NK-92 treated with Interleukin-12 subunit alpha and Interleukin-12 subunit beta, amount 100 ng/mL, for 24 hours (cell line): ENCODE measurements around the gene LPCAT3.

Experiments used
- DNase-seq: peaks from one replicate; lab custom pipeline; 2025; lab: John Stamatoyannopoulos, UW

LPCAT3 gene

DNA sequence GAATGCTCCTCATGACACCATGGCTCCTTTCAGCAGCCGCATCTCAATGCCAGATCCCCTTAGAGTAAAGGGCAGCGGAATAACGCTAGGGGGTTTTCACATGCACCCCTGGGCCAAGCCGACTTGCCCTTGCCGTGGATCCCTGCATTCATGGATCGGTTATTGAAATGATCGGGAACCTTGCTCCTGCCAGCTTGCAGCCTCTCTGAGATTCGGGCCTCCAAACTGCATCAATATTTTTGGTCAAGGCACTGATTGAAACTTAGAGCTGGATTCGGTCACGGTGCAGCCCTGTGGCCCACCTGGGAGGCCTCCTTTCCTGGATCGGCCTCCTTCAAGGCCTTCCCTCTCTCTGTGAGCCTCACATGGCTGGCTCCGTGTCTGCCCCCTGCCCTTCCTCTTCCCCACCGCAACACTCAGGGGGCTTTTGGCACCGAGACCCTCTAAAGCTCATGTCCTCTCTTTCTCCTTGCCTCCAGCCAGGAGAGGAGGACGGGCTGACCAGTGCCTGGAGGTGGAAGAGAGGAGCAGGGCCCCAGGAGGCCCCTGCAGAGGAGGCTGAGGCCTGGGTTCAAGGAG, 65.3 kb downstream of the LPCAT3 start:
- DNase-seq, result no peak

DNA sequence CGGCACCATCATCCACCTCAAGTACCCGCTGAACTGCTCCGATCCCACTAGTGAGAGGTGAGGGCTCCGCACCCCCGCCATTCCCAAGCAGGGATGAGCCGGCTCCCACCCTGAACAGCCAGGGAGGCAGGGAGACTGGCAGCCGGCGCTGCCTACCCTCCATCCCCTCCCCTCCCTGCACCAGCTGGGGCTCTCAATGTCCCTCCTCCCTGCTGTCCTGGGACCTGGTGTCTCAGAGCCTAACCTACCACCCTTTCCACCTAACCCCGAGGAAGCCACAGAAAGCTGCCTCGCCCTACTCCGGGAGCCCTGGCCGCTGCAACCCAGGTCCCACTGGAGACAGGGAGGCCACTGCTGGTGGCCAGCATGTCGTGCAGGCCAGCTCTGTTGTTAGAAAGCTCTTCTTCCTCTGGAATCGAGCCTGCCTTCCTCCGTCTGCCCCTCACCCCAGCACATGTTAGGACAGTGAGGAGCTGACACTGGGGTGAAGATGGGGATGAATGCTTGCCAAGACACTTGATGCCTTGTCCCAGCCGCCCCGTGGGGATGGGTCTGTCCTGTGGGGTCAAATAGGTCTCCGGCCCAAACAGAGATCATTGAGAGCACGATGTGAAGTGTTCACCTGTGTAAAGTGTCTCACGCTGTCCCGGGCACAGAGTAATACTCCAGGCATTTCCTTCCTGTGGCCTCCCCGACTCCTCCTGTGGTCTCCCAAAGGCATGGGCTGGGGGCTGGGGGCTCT, 66.0 kb downstream of the LPCAT3 start:
- no peak for DNase-seq

DNA sequence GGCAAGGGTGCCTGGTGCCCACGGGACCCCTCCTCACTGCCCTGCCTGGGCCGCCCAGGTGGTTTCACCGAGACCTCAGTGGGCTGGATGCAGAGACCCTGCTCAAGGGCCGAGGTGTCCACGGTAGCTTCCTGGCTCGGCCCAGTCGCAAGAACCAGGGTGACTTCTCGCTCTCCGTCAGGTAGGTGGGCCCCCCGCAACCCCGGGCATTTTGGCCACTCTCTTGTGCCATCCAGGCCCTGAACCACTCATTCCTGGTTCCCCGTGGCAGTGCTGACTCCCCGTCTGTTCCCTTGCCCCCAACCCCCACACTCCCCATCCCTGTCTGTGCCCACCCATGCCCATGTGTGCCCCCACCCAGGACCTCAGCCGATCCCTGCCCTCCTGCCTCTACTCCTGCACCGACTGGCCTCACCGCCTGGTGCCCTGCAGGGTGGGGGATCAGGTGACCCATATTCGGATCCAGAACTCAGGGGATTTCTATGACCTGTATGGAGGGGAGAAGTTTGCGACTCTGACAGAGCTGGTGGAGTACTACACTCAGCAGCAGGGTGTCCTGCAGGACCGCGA, 66.6 kb downstream of the LPCAT3 start:
- DNase-seq, result no peak

DNA sequence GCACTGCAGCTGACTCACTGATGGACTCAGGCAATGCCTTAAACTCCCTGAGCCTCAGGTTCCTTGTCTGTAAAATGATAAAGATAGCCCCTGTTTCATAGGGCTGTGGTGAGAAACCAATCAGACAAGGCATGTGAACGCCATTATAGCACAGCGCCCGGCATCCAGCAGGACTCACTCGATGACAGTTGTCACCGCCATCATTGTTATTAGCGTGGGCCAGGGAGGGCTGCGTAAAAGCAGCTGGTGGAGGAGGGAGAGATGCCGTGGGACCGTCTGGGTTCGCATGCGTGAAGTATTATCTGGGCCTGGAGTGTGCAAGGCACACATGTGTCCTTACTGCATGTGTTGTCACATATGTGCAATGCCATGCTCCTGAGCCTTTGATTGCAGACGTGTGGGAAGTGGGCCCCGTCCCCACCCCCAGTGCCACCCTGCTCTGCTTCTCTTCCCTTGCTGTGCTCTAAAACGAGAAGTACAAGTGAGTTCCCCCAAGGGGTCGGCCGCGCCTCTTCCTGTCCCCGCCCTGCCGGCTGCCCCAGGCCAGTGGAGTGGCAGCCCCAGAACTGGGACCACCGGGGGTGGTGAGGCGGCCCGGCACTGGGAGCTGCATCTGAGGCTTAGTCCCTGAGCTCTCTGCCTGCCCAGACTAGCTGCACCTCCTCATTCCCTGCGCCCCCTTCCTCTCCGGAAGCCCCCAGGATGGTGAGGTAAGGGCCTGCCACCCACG, 67.3 kb downstream of the LPCAT3 start, which contains the start of gene PTPN6:
TSS of gene PTPN6 (plus strand) at position 546 of the 730 bp plus-strand sequence. CDS start at position 703, 157 bp downstream.
- no peak for DNase-seq

DNA sequence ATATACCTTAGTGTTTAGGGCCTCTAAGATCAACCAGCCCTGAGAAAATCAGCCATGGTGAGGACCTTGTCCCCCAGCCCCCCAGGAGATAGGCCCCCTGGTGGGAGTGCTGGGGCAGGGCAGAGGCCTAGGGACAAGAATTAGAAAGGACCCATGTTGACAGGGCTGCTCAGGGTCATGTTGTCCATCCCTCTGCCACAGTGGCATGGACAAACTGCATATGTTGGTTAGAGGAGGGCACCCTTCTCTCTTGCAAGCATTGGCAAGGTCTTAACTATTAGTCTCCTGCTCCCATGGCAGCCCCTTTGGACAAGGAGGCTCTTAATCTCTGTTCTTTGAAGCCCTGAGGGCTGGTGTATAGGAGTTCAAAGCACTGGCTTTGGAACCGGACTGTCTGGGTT, 67.9 kb downstream of the LPCAT3 start:
- no peak for DNase-seq

DNA sequence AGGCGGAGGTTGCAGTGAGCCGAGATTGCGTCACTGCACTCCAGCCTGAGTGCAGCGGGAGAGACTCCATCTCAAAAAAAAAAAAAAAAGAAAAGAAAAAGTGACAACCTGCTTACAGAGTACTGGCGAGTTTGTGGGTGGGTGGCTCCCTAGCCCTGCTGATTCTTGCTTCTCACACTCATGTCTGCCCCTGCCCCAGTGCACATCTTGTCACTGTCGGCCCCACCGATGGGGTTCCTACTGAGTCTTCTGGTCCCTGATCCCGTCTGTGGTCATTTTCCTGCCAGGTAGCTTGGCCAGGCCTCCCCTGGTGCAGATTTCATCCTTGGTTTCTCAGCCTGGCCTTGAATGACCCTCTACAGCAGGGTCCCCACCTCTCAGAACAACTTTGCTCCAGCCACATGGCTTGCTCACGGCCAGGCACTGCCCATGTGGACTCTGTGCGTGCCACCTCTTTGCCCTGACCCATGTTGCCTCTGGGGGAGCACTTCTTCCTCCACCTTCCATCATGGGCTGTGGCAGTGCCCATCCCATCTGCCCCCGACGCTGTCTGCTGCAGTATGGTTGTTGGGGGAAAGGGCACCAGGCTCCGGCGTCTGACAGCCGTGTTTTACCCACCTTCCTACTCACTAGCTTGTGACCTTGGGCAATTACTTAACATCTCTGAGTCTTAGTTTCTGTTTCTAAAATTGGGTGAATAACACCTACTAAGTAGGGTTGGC, 69.2 kb downstream of the LPCAT3 start:
- DNase-seq, result no peak

DNA sequence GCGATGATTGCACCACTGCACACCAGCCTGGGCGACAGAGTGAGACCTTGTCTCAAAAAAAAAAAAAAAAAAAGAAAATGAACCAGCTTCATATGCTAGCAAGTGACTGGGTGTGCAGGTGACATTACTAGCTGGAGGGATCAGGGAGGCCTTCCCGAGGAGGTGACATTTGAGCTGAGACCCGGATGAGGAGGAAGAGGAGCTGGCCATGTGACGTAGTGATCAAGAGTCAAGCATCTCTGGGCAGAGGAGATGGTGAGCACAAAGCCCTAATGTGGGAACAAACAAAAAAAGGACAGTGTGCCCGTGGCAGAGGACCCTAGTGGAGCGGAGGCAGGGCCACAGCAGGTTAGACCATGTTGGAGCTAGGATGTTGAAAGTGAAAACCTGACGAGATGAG, 70.7 kb downstream of the LPCAT3 start:
- DNase-seq, result no peak

DNA sequence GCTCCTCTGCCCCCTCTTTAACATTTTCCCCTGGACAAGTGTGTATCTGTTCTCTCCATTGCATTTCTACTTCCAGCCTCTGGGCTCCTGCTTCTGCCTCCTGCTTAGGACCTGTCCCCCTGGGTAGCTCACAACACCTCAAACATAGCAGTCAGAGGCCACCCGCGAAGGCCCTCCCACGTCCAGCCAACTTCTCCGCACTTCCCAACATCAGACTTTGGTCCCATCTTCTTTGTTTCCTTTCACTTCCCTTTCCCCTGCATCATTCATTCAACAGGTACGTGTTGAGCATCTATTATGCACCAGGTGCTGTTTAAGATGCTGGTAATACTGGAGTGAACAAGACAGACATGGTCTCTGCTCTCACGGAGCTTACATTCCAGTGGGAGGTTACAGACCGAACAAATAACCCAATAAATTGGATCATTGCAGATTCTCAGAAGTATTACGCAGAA, 71.3 kb downstream of the LPCAT3 start:
- no peak for DNase-seq

DNA sequence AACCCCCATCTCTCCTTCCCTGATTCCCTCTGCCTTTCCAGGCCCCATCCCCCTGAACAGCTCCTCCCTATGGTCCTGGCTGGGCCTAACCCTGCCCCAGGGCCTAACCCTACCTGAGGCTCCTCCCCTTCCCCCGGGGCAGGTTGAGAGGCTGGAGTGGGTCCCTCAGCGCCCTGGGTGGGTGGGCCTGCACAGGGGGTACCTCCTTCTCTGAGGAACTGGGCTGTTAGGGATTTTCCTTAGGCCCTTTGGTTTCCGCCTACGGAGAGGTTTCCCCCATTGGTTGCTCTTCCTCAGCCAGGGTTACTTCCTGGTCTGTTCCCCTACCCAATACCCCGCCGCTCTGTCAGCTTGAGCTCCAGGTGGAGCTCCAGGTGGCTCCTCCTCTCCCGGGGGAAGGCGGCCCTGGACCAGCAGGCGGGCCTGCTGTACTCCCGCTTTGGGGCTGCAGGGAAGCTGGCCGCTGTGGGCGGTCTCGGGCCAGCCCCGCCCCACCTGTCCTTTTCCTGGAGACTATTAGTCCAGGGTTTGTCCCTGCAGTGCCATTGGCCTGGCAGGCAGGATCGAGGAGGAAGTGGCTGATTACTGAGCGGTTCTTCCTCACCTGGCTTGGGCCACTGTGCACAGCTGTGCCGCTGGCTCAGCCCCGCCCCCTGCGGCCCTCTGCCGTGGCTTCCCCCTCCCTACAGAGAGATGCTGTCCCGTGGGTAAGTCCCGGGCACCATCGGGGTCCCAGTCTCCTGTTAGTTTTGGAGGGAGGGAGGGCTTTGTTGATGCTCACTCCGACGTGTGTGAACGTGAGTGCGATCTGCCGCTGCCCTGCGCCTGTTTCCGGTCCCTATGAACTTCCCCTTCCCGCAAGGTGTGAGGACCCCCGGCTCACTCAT, 72.0 kb downstream of the LPCAT3 start:
- DNase-seq, result no peak

DNA sequence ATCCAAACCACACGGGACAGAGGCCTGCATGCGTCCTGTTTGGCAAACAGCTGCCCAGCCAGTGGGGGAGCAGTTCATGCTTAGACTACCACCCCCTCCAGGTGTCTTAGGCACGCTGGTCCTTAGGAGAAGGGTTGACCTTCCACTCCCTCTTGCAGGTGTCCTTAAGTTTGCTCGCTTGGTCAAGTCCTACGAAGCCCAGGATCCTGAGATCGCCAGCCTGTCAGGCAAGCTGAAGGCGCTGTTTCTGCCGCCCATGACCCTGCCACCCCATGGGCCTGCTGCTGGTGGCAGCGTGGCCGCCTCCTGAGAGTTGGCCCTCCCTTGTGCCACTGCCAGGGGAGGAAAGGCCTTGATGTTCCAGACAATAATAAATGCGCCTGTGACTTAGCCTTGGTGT, 72.7 kb downstream of the LPCAT3 start:
- DNase-seq, result no peak

DNA sequence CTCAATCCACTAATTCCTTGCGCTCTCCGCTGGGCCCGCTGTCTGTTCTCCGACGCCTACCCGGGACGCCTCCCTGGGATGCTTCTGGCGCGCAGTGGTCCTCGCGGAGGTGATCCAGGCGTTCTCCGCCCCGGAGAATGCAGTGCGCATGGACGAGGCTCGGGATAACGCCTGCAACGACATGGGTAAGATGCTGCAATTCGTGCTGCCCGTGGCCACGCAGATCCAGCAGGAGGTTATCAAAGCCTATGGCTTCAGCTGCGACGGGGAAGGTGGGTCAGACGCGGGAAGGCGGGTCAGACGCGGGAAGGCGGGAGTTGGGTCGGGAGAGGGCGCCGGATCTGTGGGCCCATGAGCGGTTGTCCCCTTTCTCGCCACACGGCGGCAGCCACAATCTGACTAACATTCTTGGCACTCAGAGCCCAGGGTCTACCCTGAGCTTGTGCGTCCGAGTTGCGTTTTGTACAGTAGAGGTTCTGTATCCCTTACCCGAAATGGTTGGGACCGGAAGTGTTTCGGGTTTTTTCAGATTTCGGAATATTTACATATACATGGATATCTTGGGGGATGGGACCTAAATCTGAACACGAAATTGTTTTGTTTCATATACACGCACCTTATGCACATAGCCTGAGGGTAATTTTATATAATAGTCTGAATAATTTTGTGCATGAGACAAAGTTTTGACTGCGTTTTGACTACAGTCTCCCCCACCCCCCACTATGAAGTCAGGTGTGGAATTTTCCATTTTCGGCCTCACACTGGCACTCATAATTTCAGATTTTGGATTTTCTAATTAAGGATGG, 73.7 kb downstream of the LPCAT3 start:
- peak; percentile 72 for DNase-seq

DNA sequence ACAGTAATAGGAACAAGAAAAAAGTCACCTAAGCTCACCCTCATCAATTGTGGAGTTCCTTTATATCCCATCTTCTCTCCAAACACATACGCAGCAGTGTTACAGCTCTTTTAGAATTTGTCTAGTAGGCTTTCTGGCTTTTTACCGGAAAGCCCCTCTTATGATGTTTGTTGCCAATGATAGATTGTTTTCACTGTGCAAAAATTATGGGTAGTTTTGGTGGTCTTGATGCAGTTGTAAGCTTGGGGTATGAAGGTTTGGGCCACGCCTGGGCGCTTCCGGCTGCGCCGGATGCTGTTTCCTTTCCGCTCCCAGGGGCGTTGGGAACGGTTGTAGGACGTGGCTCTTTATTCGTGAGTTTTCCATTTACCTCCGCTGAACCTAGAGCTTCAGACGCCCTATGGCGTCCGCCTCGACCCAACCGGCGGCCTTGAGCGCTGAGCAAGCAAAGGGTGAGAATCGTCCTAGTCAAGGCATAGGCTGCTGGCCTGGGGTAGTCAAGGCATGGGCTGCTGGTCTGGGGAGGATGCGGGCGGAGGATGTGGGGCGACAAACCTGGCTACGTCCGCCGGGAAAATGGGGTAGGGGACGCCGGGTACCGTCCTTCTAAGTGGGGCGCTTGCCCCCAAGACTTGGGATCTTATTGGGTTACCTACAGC, 74.4 kb downstream of the LPCAT3 start, which contains the start of the genes C12orf57 and RNU7-1:
TSS of gene C12orf57 (plus strand) at position 301 of the 659 bp plus-strand sequence. CDS start at position 401, 100 bp downstream.
TSS of gene RNU7-1 (plus strand) at position 95 of the 659 bp plus-strand sequence.
- no peak for DNase-seq

DNA sequence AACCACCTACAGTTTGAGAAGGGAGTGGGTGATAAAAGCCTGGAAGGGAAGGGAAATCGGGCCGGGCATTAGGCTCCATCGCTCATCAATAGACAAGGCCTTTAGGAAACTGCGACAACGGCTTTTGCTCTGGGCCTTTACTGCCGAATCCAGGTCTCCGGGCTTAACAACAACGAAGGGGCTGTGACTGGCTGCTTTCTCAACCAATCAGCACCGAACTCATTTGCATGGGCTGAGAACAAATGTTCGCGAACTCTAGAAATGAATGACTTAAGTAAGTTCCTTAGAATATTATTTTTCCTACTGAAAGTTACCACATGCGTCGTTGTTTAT, 74.9 kb downstream of the LPCAT3 start:
- DNase-seq, result no peak

DNA sequence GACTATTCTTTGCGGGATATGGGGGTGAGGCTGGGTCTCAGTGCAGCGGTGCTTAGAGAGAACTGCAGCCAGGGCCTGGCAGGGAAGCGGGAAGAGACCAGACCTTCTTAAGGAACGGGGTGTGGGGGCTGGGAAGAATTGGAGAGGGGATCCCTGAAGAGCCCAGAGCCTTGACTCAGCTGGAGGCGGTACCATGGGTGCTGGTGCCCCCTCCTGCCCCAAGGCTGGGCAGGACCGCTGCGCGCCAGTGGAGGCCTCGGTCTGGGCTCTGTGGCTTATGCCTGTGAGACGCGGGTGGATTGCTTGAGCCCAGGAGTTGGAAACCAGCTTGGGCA, 76.0 kb downstream of the LPCAT3 start:
- no peak for DNase-seq

DNA sequence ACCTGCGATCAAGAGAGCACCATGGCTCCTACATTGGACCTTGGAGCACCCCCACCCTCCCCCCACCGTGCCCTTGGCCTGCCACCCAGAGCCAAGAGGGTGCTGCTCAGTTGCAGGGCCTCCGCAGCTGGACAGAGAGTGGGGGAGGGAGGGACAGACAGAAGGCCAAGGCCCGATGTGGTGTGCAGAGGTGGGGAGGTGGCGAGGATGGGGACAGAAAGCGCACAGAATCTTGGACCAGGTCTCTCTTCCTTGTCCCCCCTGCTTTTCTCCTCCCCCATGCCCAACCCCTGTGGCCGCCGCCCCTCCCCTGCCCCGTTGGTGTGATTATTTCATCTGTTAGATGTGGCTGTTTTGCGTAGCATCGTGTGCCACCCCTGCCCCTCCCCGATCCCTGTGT, 76.5 kb downstream of the LPCAT3 start:
- DNase-seq, result no peak

DNA sequence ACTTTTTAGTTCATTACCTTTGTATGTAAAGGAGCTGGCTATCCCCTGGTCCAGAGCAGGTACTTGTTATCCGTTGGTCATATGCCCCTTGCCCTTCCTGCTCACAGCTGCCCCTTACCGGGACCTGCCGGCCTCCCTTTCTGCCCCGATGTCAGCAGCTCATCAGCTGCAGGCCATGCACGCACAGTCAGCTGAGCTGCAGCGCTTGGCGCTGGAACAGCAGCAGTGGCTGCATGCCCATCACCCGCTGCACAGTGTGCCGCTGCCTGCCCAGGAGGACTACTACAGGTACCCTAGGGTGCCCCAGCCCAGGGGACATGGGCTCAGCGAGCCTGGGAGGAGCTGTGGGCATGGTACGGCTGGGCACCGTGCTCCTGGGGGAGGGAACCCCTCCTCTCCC, 77.0 kb downstream of the LPCAT3 start:
- DNase-seq, result no peak

DNA sequence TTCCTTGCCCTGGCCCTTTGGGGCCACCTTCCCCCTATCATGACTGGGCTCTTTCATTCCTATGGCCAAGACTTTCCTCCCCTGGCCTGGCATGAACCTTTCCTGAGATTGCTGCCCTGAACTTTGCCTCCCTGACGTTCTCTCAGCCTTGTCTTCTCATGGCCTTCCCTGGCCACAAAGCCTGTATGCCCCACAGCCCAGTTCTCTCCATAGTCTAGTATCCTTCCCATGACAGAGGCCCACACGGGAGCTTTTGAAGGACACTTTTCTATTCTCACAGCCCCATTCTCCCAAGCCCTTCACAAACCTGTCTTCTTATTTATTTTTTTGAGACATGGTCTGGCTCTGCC, 79.1 kb downstream of the LPCAT3 start:
- DNase-seq, result no peak

DNA sequence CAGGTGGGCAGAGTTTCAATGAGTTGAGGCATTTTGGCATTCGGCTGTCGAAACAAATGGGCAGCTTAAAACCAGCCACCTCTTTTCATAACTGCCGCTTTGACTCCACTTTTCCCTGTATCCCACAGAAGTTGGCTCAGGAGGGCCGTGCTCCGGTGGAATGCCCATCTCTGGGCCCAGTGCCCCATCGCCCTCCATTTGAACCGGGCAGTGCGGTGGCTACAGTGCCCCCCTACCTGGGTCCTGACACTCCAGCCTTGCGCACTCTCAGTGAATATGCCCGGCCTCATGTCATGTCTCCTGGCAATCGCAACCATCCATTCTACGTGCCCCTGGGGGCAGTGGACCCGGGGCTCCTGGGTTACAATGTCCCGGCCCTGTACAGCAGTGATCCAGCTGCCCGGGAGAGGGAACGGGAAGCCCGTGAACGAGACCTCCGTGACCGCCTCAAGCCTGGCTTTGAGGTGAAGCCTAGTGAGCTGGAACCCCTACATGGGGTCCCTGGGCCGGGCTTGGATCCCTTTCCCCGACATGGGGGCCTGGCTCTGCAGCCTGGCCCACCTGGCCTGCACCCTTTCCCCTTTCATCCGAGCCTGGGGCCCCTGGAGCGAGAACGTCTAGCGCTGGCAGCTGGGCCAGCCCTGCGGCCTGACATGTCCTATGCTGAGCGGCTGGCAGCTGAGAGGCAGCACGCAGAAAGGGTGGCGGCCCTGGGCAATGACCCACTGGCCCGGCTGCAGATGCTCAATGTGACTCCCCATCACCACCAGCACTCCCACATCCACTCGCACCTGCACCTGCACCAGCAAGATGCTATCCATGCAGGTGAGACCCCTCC, 79.7 kb downstream of the LPCAT3 start:
- no peak for DNase-seq
